Measurements from ENCODE around the gene RHBDF2. TPM values are rescaled to one million over a fixed set of nuclear protein-coding genes. Genes with fewer than 3 reads are reported as not detected.
A peak's percentile ranks its signal among the peaks of the same experiment; 100 is the strongest.

RHBDF2 gene
- total RNA-seq, 1 experiment from 2014 or later, result 33.0 TPM

GRCh38 chr17:76541739-76542454 lies 40.7 kb upstream of the RHBDF2 start:
- ATAC-seq (no peak), DNase-seq (ENCODE audit: low spot score) (no peak)
- H3K36me3 Mint-ChIP-seq, result no peaks in the 10 kb centered on the region; the same call in 1 of the 2 replicates
- no peak overlapping the region for H3K4me3 Mint-ChIP-seq
- H3K4me1 Mint-ChIP-seq, result peaks cover 40% of the 10 kb centered on the region
- ChIA-PET CTCF (interaction anchor here (1.0 to 9.7 kb wide), 3 partner anchors 15 to 19 kb away, joined by 3 to 123 read pairs (median 81); no protein-coding TSS in a partner anchor), POLR2A (no interaction called here)
- TF ChIP-seq, protein P1, sequence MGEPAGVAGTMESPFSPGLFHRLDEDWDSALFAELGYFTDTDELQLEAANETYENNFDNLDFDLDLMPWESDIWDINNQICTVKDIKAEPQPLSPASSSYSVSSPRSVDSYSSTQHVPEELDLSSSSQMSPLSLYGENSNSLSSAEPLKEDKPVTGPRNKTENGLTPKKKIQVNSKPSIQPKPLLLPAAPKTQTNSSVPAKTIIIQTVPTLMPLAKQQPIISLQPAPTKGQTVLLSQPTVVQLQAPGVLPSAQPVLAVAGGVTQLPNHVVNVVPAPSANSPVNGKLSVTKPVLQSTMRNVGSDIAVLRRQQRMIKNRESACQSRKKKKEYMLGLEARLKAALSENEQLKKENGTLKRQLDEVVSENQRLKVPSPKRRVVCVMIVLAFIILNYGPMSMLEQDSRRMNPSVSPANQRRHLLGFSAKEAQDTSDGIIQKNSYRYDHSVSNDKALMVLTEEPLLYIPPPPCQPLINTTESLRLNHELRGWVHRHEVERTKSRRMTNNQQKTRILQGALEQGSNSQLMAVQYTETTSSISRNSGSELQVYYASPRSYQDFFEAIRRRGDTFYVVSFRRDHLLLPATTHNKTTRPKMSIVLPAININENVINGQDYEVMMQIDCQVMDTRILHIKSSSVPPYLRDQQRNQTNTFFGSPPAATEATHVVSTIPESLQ (CRISPR knock-in tag; IDR thresholded peaks at IDR 0.05), result no peak
- TF ChIP-seq ATF1 (CRISPR knock-in tag; IDR thresholded peaks at IDR 0.05) (no peak), ELF4 (CRISPR knock-in tag; IDR thresholded peaks at IDR 0.05; ENCODE audit: low read depth) (no peak), PRRX2 (CRISPR knock-in tag; IDR thresholded peaks at IDR 0.05) (no peak), ZNF396 (CRISPR knock-in tag; IDR thresholded peaks at IDR 0.05; ENCODE audit: borderline replicate concordance) (no peak), PREB (CRISPR knock-in tag; IDR thresholded peaks at IDR 0.05; ENCODE audit: borderline replicate concordance) (no peak), USF1 (CRISPR knock-in tag; IDR thresholded peaks at IDR 0.05) (no peak), ZNF232 (CRISPR knock-in tag; IDR thresholded peaks at IDR 0.05) (no peak), TEAD1 (CRISPR knock-in tag; IDR thresholded peaks at IDR 0.05) (no peak)
- TF ChIP-seq, protein P2, sequence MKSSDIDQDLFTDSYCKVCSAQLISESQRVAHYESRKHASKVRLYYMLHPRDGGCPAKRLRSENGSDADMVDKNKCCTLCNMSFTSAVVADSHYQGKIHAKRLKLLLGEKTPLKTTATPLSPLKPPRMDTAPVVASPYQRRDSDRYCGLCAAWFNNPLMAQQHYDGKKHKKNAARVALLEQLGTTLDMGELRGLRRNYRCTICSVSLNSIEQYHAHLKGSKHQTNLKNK (CRISPR knock-in tag; IDR thresholded peaks at IDR 0.05), result no peak
- H3K27me3 Mint-ChIP-seq (ENCODE audit: low read depth), result peaks cover 31% of the 10 kb centered on the region
- H3K9me3 Mint-ChIP-seq, result no peaks in the 10 kb centered on the region
- no peak overlapping the region for H3K27ac Mint-ChIP-seq

DNA sequence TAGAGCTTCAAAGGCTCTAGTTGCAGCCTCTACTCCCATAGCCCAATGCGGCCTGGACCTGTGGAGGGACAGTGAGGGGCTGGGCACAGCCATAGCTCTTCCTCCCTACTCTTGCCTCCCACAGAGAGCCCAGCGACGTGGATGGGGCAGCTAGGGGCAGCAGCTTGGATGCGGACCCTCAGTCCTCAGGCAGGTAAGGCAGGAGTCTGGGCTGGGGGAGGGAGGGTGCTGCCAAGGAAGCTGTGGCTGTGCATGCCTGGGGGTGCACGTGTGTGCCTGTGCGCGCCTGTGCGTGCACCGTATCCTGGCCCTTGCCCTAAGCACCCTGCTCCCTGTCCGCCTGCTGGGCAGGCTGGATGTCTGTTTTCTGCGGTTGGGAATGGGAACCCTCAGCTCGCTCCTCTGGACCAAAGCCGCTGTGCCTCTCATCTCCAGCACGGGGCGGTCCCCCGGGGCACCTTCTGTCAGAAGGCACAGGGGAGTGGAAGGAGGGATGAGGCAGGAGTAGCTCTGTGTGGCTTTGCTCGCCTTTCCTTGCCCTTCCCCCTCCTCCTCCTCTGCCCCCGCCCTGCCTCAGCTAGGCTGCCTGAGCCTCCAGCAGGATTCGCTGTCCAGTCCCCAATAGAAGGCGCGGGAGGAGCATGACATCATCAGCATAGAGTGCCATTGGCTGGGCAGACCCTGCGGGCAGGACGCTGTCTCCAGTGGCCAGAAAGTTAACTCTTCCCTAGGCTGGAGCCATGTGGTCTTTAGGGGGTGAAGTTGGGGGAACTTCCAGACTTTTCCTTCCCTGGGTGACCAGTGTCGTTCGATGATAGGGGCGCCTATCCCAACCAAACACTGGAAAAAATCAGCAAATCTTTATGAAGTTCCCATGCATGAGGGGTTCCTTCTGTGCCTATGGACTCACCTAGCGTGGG lies 39.4 kb upstream of the RHBDF2 start:
- Mint-ChIP-seq H3K27me3 (ENCODE audit: low read depth) (peaks cover 43% of the 10 kb centered on the region), H3K4me3 (peak overlapping the region; percentile 74)
- TF ChIP-seq GRHL2 (CRISPR knock-in tag; IDR thresholded peaks at IDR 0.05; ENCODE audit: insufficient replicate concordance, severe bottlenecking) (no peak), TP53 (CRISPR knock-in tag; IDR thresholded peaks at IDR 0.05) (no peak), MYBL2 (CRISPR knock-in tag; IDR thresholded peaks at IDR 0.05) (peak; percentile 78), SP1 (CRISPR knock-in tag; conservative IDR thresholded peaks at IDR 0.05) (peak; percentile 82)
- TF ChIP-seq, protein P2 (CRISPR knock-in tag; IDR thresholded peaks at IDR 0.05), result no peak
- TF ChIP-seq, protein P3, sequence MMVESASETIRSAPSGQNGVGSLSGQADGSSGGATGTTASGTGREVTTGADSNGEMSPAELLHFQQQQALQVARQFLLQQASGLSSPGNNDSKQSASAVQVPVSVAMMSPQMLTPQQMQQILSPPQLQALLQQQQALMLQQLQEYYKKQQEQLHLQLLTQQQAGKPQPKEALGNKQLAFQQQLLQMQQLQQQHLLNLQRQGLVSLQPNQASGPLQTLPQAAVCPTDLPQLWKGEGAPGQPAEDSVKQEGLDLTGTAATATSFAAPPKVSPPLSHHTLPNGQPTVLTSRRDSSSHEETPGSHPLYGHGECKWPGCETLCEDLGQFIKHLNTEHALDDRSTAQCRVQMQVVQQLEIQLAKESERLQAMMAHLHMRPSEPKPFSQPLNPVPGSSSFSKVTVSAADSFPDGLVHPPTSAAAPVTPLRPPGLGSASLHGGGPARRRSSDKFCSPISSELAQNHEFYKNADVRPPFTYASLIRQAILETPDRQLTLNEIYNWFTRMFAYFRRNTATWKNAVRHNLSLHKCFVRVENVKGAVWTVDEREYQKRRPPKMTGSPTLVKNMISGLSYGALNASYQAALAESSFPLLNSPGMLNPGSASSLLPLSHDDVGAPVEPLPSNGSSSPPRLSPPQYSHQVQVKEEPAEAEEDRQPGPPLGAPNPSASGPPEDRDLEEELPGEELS (CRISPR knock-in tag; IDR thresholded peaks at IDR 0.05), result no peak; the same call in 1 of the 2 replicates
- TF ChIP-seq, protein P4, sequence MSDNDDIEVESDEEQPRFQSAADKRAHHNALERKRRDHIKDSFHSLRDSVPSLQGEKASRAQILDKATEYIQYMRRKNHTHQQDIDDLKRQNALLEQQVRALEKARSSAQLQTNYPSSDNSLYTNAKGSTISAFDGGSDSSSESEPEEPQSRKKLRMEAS (CRISPR knock-in tag; IDR thresholded peaks at IDR 0.05), result peak; percentile 90
- TF ChIP-seq, protein P5, sequence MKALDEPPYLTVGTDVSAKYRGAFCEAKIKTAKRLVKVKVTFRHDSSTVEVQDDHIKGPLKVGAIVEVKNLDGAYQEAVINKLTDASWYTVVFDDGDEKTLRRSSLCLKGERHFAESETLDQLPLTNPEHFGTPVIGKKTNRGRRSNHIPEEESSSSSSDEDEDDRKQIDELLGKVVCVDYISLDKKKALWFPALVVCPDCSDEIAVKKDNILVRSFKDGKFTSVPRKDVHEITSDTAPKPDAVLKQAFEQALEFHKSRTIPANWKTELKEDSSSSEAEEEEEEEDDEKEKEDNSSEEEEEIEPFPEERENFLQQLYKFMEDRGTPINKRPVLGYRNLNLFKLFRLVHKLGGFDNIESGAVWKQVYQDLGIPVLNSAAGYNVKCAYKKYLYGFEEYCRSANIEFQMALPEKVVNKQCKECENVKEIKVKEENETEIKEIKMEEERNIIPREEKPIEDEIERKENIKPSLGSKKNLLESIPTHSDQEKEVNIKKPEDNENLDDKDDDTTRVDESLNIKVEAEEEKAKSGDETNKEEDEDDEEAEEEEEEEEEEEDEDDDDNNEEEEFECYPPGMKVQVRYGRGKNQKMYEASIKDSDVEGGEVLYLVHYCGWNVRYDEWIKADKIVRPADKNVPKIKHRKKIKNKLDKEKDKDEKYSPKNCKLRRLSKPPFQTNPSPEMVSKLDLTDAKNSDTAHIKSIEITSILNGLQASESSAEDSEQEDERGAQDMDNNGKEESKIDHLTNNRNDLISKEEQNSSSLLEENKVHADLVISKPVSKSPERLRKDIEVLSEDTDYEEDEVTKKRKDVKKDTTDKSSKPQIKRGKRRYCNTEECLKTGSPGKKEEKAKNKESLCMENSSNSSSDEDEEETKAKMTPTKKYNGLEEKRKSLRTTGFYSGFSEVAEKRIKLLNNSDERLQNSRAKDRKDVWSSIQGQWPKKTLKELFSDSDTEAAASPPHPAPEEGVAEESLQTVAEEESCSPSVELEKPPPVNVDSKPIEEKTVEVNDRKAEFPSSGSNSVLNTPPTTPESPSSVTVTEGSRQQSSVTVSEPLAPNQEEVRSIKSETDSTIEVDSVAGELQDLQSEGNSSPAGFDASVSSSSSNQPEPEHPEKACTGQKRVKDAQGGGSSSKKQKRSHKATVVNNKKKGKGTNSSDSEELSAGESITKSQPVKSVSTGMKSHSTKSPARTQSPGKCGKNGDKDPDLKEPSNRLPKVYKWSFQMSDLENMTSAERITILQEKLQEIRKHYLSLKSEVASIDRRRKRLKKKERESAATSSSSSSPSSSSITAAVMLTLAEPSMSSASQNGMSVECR (CRISPR knock-in tag; IDR thresholded peaks at IDR 0.05; ENCODE audit: borderline replicate concordance), result peak; percentile 66; the same call in 1 of the 2 replicates

More for the DNA sequence above, 39.4 kb upstream of the RHBDF2 start:
- POLR2A ChIA-PET, result interaction anchor here (1.0 kb wide), 2 partner anchors 17 to 205 kb away, joined by 3 read pairs; no protein-coding TSS in a partner anchor
- H3K36me3 Mint-ChIP-seq, result no peaks in the 10 kb centered on the region; the same call in 1 of the 2 replicates
- H3K4me1 Mint-ChIP-seq, result peaks cover 40% of the 10 kb centered on the region
- ATAC-seq, result peak; percentile 91
- no peaks in the 10 kb centered on the region for H3K9me3 Mint-ChIP-seq
- CTCF ChIA-PET, result interaction anchor here (0.6 to 9.7 kb wide), 23 partner anchors 10 to 187 kb away, joined by 3 to 123 read pairs (median 5); partner anchors contain the start of genes AANAT, PRPSAP1 and UBE2O
- peak; percentile 95 for DNase-seq (ENCODE audit: low spot score)
- H3K27ac Mint-ChIP-seq, result peak overlapping the region; percentile 80

Measured in WTC11 (cell line).